ENCODE results near the gene PLXDC2. TPM values are rescaled to one million over a fixed set of nuclear protein-coding genes. Genes with fewer than 3 reads are reported as not detected.

Gene PLXDC2
- total RNA-seq, 1 experiment from 2014 or later = 38.7 TPM

- TF ChIP-seq, protein P1, sequence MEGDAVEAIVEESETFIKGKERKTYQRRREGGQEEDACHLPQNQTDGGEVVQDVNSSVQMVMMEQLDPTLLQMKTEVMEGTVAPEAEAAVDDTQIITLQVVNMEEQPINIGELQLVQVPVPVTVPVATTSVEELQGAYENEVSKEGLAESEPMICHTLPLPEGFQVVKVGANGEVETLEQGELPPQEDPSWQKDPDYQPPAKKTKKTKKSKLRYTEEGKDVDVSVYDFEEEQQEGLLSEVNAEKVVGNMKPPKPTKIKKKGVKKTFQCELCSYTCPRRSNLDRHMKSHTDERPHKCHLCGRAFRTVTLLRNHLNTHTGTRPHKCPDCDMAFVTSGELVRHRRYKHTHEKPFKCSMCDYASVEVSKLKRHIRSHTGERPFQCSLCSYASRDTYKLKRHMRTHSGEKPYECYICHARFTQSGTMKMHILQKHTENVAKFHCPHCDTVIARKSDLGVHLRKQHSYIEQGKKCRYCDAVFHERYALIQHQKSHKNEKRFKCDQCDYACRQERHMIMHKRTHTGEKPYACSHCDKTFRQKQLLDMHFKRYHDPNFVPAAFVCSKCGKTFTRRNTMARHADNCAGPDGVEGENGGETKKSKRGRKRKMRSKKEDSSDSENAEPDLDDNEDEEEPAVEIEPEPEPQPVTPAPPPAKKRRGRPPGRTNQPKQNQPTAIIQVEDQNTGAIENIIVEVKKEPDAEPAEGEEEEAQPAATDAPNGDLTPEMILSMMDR (conservative IDR thresholded peaks at IDR 0.05) = no peak
- Histone ChIP-seq H3K79me2 (ENCODE audit: insufficient read depth, low read length) (no peaks in the 10 kb centered on the region; the same call in 1 of the 2 replicates), H2BK15ac (ENCODE audit: low read depth, low read length) (no peak overlapping the region), H2BK20ac (ENCODE audit: low read depth, low read length, poor library complexity, severe bottlenecking) (no peak overlapping the region), H3K9me3 (ENCODE audit: control insufficient read depth, low read depth, low read length) (no peaks in the 10 kb centered on the region), H2BK120ac (ENCODE audit: low read depth, low read length, poor library complexity, severe bottlenecking) (no peak overlapping the region), H2BK5ac (ENCODE audit: insufficient read length, low read length) (no peak overlapping the region), H3K27me3 (ENCODE audit: insufficient read depth, low read length) (no peaks in the 10 kb centered on the region), H2AK5ac (ENCODE audit: insufficient read length, low read length) (no peak overlapping the region), H3K4me2 (ENCODE audit: insufficient read depth, insufficient read length, low read length) (no peak overlapping the region), H3K18ac (ENCODE audit: insufficient read length, low read depth, low read length) (no peak overlapping the region), H3K4ac (ENCODE audit: low read depth, low read length) (no peak overlapping the region), H4K5ac (ENCODE audit: insufficient read length, low read depth, low read length) (no peak overlapping the region), H3K23me2 (ENCODE audit: insufficient read length, low read depth, low read length, poor library complexity, severe bottlenecking) (no peaks in the 10 kb centered on the region), H3K79me1 (ENCODE audit: insufficient read depth, low read depth, low read length, poor library complexity, severe bottlenecking) (no peaks in the 10 kb centered on the region), H3K14ac (ENCODE audit: insufficient read depth, low read length) (no peak overlapping the region), H4K20me1 (ENCODE audit: control insufficient read depth, insufficient read depth, insufficient read length) (no peaks in the 10 kb centered on the region), H4K8ac (replicated peaks; ENCODE audit: insufficient read length, low read depth, low read length) (no peak overlapping the region), H3K27ac (ENCODE audit: insufficient read length, low read depth, low read length) (no peak overlapping the region), H3T11ph (ENCODE audit: low read length) (no peak overlapping the region), H3K23ac (ENCODE audit: insufficient read length, low read depth, low read length) (no peak overlapping the region), H2BK12ac (ENCODE audit: insufficient read length, low read depth, low read length) (no peak overlapping the region), H3K9ac (ENCODE audit: extremely low read depth, insufficient read length, low read length) (no peak overlapping the region), H4K91ac (ENCODE audit: insufficient read length, low read depth, low read length) (no peak overlapping the region), H3K4me1 (ENCODE audit: insufficient read depth, low read length) (peaks cover 2% of the 10 kb centered on the region; the same call in 1 of the 2 replicates), H3K56ac (ENCODE audit: insufficient read length, low read depth, low read length) (no peak overlapping the region), H2AFZ (ENCODE audit: low read length) (no peak overlapping the region)
- no peaks in the 10 kb centered on the region for H3K9me3 Mint-ChIP-seq
- peaks cover 26 to 39% of the 10 kb centered on the region in 2 experiments for H3K4me1 Mint-ChIP-seq
- no peak for DNase-seq
- H3K4me3 Mint-ChIP-seq = no peak overlapping the region
- no peaks in the 10 kb centered on the region for H3K27me3 Mint-ChIP-seq (ENCODE audit: low read depth)
- WGBS (ENCODE audit: extremely low coverage, insufficient read length, low lambda C conversion rate) = no CpG with 5 or more reads among the region's 4 CpGs
- peaks cover 0 to 3% (median 0%) of the 10 kb centered on the region in 3 experiments; a peak in 1 of 7 replicates for H3K36me3 Mint-ChIP-seq (ENCODE audit: insufficient read depth in 1 of 3, low read depth in 3 of 3)
- 0 out of 7 replicates have a peak overlapping the region, but pooled peaks of 1 of the 3 experiments have one; percentile 37 for H3K27ac Mint-ChIP-seq
Measured at GRCh38 chr10:19970717-19971116, 154.5 kb downstream of the PLXDC2 start.

Measured in H9 (cell line).